Stimulated activated CD4-positive, alpha-beta T cell treated with anti-CD3 and anti-CD28 coated beads, Interleukin-12 subunit alpha, Interleukin-12 subunit beta, amount 100 ng/mL, for 24 hours (primary cell): ENCODE data around the gene FNDC11.
"Not testable (repeated sequence)": the region's sequence is repeated elsewhere in the genome, so short reads cannot be mapped to it uniquely, and the experiment has no call there.

Source experiments
- DNase-seq, 2 experiments: peaks; one replicate each; pipeline ENCODE4 v3.0.0-alpha.2; 2020; ENCODE audit warnings: low read depth in 2 of 2

FNDC11 gene

DNA sequence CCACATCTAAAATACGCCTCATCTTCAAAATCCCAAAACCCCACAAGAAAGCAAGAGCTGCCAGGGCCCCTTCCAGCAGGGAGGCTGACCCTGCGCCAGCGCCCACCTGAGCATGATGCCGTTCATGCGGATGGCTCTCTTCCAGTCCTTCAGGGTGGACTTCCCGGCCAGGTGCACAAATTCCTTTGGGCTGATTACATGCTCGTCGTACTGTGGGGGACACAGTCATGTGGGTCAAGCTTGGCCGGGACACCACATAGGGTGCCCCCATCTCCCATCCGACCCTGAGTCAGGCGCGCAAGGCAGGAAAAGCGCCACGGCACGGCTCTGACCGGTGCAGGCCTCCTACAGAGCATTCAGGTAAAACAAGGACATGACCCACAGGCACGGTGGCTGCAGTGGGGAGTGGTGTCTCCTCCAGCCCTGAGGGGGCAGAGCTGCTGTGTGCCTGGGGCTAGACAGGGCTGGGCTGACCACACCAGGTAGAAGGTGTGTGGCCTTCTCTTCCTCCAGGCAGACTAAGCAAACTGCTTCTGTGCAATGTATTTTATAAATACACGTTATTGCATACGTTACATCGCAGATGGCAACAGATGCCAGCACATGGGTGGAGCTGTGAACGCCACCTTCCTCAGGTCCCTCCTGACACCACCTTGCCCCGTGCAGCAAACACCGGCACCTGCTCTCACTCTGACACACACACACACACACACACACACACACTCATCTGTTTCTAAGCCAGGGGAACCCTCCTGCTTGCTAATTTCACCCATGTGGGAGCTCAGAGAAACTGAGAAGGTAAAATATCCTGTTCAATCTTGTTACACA is 43.9 kb downstream of the FNDC11 start:
- no peak for DNase-seq

DNA sequence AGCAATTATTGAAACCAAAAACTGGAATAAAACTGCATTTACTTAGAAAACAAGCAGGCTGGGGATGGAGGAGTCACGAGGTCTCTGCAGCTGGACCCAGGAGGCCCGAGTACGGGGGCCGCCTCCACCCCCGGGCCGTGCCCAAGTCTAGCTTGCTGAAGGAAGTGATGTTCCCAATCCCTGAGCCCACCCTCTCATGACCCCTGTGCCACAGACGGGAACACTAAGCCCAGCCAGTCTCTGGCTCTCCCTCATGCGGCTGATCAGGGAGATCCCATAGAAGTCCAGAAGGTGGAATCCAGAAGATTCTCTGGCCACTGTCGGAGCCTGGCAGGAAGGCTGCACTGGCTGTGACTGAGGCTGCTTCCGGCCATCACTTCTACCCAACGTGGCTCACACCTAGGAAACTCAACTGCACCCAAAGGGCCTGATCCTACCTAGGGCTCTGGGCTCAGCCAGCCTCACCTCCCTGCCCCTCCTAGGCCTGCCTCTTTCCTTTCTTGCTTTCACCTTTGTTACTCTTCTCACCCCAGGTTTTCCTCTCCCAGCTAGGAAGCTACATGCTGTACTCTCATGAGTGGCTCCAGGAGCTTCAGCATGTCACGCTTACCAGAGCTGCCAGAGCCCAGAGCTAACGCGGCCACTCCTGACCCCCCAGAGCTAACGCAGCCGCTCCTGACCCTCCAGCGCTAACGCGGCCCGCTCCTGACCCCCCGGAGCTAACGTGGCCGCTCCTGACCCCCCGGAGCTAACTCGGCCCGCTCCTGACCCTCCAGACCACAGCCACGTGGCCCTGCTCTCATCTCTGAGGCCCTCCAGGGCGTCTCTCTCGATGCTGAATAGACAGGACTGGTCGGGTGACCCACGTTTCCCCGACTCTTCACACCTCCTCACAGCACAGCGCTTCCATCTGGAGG is 44.8 kb downstream of the FNDC11 start:
- no peak for DNase-seq

DNA sequence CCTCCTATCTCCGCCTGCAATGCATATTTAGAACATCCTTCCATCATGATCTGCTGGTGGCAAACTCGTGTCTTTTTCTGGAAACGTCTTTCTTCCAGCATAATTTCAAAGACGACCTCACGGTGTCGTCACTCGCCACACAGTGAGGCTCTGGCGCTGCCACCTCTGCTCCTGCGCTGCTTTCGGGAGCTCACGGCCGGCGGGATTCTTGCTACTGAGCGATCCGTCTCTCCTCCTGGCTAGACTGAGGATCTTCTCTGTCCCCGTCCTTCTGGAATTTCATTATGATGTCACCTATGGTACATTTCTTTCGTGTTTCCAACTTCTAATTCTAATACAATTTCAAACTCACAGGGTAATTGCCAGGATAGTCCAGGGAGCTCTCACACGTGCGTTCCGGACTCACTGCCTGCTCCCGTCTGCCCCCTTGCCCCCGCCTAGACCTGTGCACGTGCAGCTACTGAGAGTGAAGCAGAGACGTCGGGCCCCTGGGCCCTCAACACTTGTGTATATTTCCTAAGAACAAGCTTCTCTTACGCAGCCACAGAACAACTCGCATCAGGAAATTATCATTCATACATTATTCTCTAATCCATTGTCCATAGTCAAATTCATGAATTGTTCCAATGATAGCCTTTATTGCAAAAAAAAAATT is 45.6 kb downstream of the FNDC11 start:
- DNase-seq: no peak

DNA sequence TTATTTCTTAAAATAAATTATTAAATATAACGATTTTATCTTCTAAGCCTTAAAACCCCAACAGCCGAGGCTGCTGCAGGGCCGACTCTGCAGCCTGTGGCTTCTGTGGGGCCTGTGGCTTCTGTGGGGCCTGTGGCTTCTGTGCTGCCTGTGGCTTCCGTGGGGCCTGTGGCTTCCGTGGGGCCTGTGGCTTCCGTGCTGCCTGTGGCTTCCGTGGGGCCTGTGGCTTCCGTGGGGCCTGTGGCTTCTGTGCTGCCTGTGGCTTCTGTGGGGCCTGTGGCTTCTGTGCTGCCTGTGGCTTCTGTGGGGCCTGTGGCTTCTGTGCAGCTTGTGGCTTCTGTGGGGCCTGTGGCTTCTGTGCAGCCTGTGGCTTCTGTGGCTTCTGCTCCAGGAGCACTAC is 47.7 kb downstream of the FNDC11 start:
- DNase-seq: not testable (repeated sequence)

DNA sequence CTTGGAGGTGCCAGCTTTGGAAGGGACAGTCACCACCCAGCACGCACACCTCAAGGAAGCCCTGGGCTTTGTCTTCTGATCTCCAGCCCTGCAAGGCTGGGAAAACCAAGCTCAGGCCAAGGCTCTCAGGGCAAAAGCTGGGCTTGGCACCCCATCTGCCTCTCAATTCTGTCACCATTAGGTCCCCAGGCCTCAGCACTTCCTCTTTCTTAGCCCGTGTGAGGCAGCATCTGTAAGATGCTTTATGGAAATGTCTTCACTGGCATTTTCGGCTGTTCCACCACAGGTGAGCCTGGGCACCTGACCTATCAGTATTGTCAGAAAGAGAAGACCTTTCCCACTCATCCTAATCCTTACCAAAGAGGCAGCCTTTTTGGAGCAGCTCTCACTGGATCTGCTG is 48.4 kb downstream of the FNDC11 start:
- no peak for DNase-seq
